ENCODE data around the gene DMAC2. TPM values are rescaled to one million over a fixed set of nuclear protein-coding genes. Genes with fewer than 3 reads are reported as not detected.
A peak's percentile ranks its signal among the peaks of the same experiment; 100 is the strongest.

Gene DMAC2
- total and polyA plus RNA-seq, 2 of the 13 experiments (the other 11 are each of a cell fraction or from before 2014, with no cell fraction given), result 39.0 to 66.0 TPM

GRCh38 chr19:41397086-41398049, 42.3 kb downstream of the DMAC2 start, which contains the start of the genes BCKDHA and EXOSC5 (continued):
- TF ChIP-seq THAP9 (CRISPR knock-in tag; IDR thresholded peaks at IDR 0.05; ENCODE audit: borderline replicate concordance), result peak; percentile 99
- TF ChIP-seq YEATS2 (CRISPR knock-in tag; IDR thresholded peaks at IDR 0.05; ENCODE audit: borderline replicate concordance), result peak; percentile 93
- peak; percentile 89 for TF ChIP-seq KAT8 (CRISPR knock-in tag; IDR thresholded peaks at IDR 0.05)
- TF ChIP-seq TOE1 (CRISPR knock-in tag; IDR thresholded peaks at IDR 0.05), result peak; percentile 72; the same call in 1 of the 2 replicates
- peak; percentile 28; the same call in 1 of the 2 replicates for TF ChIP-seq ZNF768 (CRISPR knock-in tag; IDR thresholded peaks at IDR 0.05)
- TF ChIP-seq ZSCAN9 (CRISPR knock-in tag; IDR thresholded peaks at IDR 0.05; ENCODE audit: borderline replicate concordance), result no peak; the same call in 1 of the 2 replicates
- 0 out of 2 replicates have a peak, but pooled peaks have one; percentile 13 for TF ChIP-seq SMAD9 (CRISPR knock-in tag; IDR thresholded peaks at IDR 0.05)
- TF ChIP-seq ZNF33A (CRISPR knock-in tag; IDR thresholded peaks at IDR 0.05; ENCODE audit: borderline replicate concordance), result no peak
- TF ChIP-seq IKZF5 (CRISPR knock-in tag; IDR thresholded peaks at IDR 0.05), result peak; percentile 77; the same call in 1 of the 2 replicates
- 0 out of 2 replicates have a peak, but pooled peaks have one; percentile 1 for TF ChIP-seq SNAPC4 (CRISPR knock-in tag; IDR thresholded peaks at IDR 0.05)
- TF ChIP-seq ELF3 (CRISPR knock-in tag; IDR thresholded peaks at IDR 0.05), result peak; percentile 92
- TF ChIP-seq SALL2 (CRISPR knock-in tag; IDR thresholded peaks at IDR 0.05), result 0 out of 2 replicates have a peak, but pooled peaks have one; percentile 66
- TF ChIP-seq ZNF792 (CRISPR knock-in tag; IDR thresholded peaks at IDR 0.05), result no peak
- TF ChIP-seq ERF (CRISPR knock-in tag; IDR thresholded peaks at IDR 0.05), result peak; percentile 78
- no peak for TF ChIP-seq PAWR (CRISPR knock-in tag; IDR thresholded peaks at IDR 0.05; ENCODE audit: borderline replicate concordance)
- TF ChIP-seq GATAD1 (CRISPR knock-in tag; IDR thresholded peaks at IDR 0.05), result peak; percentile 92
- 0 out of 2 replicates have a peak, but pooled peaks have one; percentile 26 for TF ChIP-seq TBX3 (IDR thresholded peaks at IDR 0.05; ENCODE audit: borderline replicate concordance)
- TF ChIP-seq SP2 (CRISPR knock-in tag; IDR thresholded peaks at IDR 0.05), result peak; percentile 79
- no peak for TF ChIP-seq PRMT3 (CRISPR knock-in tag; IDR thresholded peaks at IDR 0.05; ENCODE audit: borderline replicate concordance, low read depth)
- TF ChIP-seq DRAP1 (CRISPR knock-in tag; IDR thresholded peaks at IDR 0.05), result peak; percentile 32; the same call in 1 of the 2 replicates

Measured in HepG2 (cell line).